Suprapubic skin (tissue), 4 donors: ENCODE data around the gene LCE1C.

Experiments
- POLR2A ChIP-seq, 2 donors: fragments of 450-650 bp; IDR thresholded peaks; one replicate each; pipeline ENCODE4 v1.6.1; 2017; ENCODE audit warnings: antibody characterized with exemption in 2 of 2, mild to moderate bottlenecking in 2 of 2, moderate library complexity in 2 of 2
- POLR2AphosphoS5 ChIP-seq, 3 donors: sonication (generic); formaldehyde crosslinking; IDR thresholded peaks; one replicate each; pipeline ENCODE4 v1.6.1; 2017; ENCODE audit warnings: antibody characterized with exemption in 3 of 3
- TF ChIP-seq, protein P1 (sequence below), 2 donors: fragments of 200-600 bp in 1 of 2; fragments of 450-650 bp in 1 of 2; sonication (generic) in 1 of 2; IDR thresholded peaks; one replicate each; pipeline ENCODE4 v1.5.1; 2016 to 2019; ENCODE audit warnings: antibody characterized with exemption in 2 of 2, mild to moderate bottlenecking in 1 of 2, moderate library complexity in 1 of 2

DNA sequence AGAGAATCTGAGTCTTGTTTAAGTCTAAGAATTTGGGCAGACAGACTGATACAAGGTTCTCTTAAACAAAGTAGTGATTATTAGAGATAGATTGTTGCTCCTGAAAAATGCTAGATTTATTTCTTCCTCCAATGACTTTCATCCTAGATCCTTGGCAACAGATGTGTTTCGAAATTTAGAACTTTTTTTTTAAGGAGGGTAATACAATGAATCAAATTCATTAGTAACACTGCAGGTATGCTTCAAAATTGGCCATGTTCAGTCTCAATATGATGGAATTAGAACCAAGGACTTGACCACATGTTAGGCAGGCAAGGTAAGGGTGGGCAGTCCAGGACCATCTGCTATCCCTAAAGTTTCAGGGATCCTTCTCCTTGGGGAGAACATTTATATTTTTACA, 36.0 kb downstream of the LCE1C start:
- no peak for TF ChIP-seq POLR2A (IDR thresholded peaks at IDR 0.05)
- TF ChIP-seq, protein P1, sequence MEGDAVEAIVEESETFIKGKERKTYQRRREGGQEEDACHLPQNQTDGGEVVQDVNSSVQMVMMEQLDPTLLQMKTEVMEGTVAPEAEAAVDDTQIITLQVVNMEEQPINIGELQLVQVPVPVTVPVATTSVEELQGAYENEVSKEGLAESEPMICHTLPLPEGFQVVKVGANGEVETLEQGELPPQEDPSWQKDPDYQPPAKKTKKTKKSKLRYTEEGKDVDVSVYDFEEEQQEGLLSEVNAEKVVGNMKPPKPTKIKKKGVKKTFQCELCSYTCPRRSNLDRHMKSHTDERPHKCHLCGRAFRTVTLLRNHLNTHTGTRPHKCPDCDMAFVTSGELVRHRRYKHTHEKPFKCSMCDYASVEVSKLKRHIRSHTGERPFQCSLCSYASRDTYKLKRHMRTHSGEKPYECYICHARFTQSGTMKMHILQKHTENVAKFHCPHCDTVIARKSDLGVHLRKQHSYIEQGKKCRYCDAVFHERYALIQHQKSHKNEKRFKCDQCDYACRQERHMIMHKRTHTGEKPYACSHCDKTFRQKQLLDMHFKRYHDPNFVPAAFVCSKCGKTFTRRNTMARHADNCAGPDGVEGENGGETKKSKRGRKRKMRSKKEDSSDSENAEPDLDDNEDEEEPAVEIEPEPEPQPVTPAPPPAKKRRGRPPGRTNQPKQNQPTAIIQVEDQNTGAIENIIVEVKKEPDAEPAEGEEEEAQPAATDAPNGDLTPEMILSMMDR (IDR thresholded peaks at IDR 0.05): no peak
- TF ChIP-seq POLR2AphosphoS5 (IDR thresholded peaks at IDR 0.05): no peak
